Transverse colon (tissue), 4 donors: ENCODE measurements around the gene GBA2.

Experiments used
- CTCF ChIP-seq, 5 experiments: fragments of 200-600 bp in 3 of 5; fragments of 450-650 bp in 2 of 5; sonication (generic) in 3 of 5; IDR thresholded peaks; 1 replicate in 2 of 5; 2 replicates in 3 of 5; pipeline ENCODE4 v1.5.1; 2016 to 2017; ENCODE audit warnings: antibody characterized with exemption in 5 of 5, inconsistent platforms in 3 of 5, mild to moderate bottlenecking in 2 of 5, moderate library complexity in 1 of 5
- POLR2A ChIP-seq: fragments of 450-650 bp; IDR thresholded peaks from one replicate; pipeline ENCODE4 v1.6.1; 2016; ENCODE audit warnings: antibody characterized with exemption, mild to moderate bottlenecking, moderate library complexity
- POLR2AphosphoS5 ChIP-seq, 3 donors: sonication (generic); formaldehyde crosslinking; IDR thresholded peaks; one replicate each; pipeline ENCODE4 v1.6.1; 2016; ENCODE audit warnings: antibody characterized with exemption in 3 of 3

- TF ChIP-seq CTCF (IDR thresholded peaks at IDR 0.05) (no peak), POLR2AphosphoS5 (IDR thresholded peaks at IDR 0.05) (peak in 2 of 3 donors; percentile 6 to 18), POLR2A (no peak)
Observed at GRCh38 chr9:35732800-35733541, 16.1 kb downstream of the GBA2 start.
